Measurements from ENCODE around the gene TMEM127. TPM values are rescaled to one million over a fixed set of nuclear protein-coding genes. Genes with fewer than 3 reads are reported as not detected.
A peak's percentile ranks its signal among the peaks of the same experiment; 100 is the strongest.

TMEM127 gene
- polyA plus RNA-seq, 3 donors: 72.3 to 107 (median 78.5) TPM

DNA sequence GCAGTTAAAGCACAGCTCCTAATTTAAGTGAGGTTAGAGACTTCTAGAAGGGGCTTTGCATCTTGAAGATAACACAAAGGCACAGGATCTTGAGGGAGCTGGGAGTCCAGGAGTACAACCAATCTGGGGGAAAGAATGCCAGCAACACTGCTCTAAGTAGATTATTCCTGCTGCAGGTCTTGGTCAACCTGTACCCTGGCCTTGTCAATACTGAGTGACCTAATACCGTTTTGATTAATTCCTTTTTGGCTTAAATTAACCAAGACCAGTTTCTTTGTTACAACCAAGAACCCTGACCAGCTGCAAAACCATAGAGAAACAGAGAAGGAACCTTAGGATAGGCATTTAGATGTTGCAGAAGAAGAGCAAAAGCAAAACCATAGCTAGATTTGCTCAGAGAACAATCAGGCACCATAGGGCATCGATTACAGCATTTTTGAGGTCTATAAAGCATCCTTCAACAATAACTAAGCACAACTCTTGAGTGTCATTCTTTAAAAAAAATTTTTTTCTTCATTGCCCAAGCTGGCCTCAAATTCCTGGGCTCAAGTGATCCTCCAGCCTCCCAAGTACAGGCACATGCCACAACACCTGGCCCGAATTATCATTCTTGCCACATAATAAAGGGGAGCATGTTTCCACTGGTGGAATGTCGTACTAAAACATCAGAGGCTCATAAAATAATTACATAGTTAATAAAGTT, 63.5 kb downstream of the TMEM127 start:
- H2AFZ ChIP-seq (ENCODE audit: insufficient read depth, low read depth, low read length, poor library complexity, severe bottlenecking): no peak overlapping the region
- H4K20me1 ChIP-seq (ENCODE audit: insufficient read depth, low read length): peaks cover 91% of the 10 kb centered on the region
- H3K27ac ChIP-seq (ENCODE audit: low read depth in 1 of 2, low read length in 2 of 2): peak overlapping the region in 1 of 2 donors; percentile 42
- no peak for DNase-seq
- Mint-ChIP-seq H3K36me3 (peaks cover 13 to 31% of the 10 kb centered on the region in 2 donors), H3K4me1 (peaks cover 83% of the 10 kb centered on the region), H3K27ac (peak overlapping the region in 3 of 7 donors; percentile 17 to 77 (median 32)), H3K9me3 (no peaks in the 10 kb centered on the region), H3K27me3 (ENCODE audit: low read depth in 3 of 3) (peaks cover 0 to 1% (median 0%) of the 10 kb centered on the region in 3 donors), H3K4me3 (no peak overlapping the region)
- H3K4me1 ChIP-seq (ENCODE audit: control insufficient read depth in 1 of 2, insufficient read depth in 2 of 2, low read length in 2 of 2): peaks cover 59 to 69% of the 10 kb centered on the region in 2 donors
- no peak overlapping the region for H3K4me3 ChIP-seq (replicated peaks in 1 of 3; ENCODE audit: low read depth in 2 of 3, low read length in 3 of 3)
- no peak overlapping the region for H3K9ac ChIP-seq (ENCODE audit: insufficient read depth, low read length, poor library complexity, severe bottlenecking)
- H3K79me2 ChIP-seq (ENCODE audit: insufficient read depth, low read length): peaks cover 100% of the 10 kb centered on the region
- no peaks in the 10 kb centered on the region for H3K27me3 ChIP-seq (ENCODE audit: control insufficient read depth in 2 of 2, insufficient read depth in 2 of 2, low read length in 2 of 2)
- H3K36me3 ChIP-seq (replicated peaks in 1 of 2; ENCODE audit: control insufficient read depth in 1 of 2, insufficient read depth in 2 of 2, low read length in 2 of 2): no peaks in the 10 kb centered on the region
- 100% methylated on average over 1 of the region's 4 CpGs for WGBS (ENCODE audit: insufficient coverage)
- H3K4me2 ChIP-seq (replicated peaks; ENCODE audit: extremely low read depth, low read length, poor library complexity, severe bottlenecking): no peak overlapping the region
- H3K9me3 ChIP-seq (replicated peaks in 1 of 2; ENCODE audit: control insufficient read depth in 1 of 2, insufficient read depth in 1 of 2, low read length in 2 of 2): no peaks in the 10 kb centered on the region
- intact Hi-C loops (cut with micrococcal nuclease): no loop called here
- TF ChIP-seq, protein P1, sequence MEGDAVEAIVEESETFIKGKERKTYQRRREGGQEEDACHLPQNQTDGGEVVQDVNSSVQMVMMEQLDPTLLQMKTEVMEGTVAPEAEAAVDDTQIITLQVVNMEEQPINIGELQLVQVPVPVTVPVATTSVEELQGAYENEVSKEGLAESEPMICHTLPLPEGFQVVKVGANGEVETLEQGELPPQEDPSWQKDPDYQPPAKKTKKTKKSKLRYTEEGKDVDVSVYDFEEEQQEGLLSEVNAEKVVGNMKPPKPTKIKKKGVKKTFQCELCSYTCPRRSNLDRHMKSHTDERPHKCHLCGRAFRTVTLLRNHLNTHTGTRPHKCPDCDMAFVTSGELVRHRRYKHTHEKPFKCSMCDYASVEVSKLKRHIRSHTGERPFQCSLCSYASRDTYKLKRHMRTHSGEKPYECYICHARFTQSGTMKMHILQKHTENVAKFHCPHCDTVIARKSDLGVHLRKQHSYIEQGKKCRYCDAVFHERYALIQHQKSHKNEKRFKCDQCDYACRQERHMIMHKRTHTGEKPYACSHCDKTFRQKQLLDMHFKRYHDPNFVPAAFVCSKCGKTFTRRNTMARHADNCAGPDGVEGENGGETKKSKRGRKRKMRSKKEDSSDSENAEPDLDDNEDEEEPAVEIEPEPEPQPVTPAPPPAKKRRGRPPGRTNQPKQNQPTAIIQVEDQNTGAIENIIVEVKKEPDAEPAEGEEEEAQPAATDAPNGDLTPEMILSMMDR (IDR thresholded peaks at IDR 0.05): no peak

DNA sequence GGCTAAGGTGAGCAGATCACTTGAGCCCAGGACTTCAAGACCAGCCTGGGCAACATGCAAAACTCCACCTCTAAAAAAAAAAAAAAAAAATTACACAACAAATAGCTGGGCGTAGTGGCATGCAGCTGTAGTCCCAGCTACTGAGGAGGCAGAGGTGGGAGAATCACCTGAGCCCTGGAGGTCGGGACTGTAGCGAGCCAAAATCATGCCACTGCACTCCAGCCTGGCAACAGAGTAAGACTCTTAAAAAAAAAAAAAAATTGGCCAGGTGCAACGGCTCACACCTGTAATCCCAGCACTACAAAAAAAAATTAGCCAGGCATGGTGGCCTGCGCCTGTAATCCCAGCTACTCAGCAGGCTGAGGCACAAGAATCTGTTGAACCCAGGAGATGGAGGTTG, 64.5 kb downstream of the TMEM127 start:
- Mint-ChIP-seq H3K9me3 (no peaks in the 10 kb centered on the region), H3K4me3 (no peak overlapping the region), H3K27ac (peak overlapping the region in 1 of 7 donors; percentile 45), H3K27me3 (ENCODE audit: low read depth in 3 of 3) (peaks cover 0 to 1% (median 0%) of the 10 kb centered on the region in 3 donors), H3K36me3 (peaks cover 13 to 30% of the 10 kb centered on the region in 2 donors), H3K4me1 (peaks cover 76% of the 10 kb centered on the region)
- TF ChIP-seq, protein P1 (IDR thresholded peaks at IDR 0.05): no peak
- H3K4me2 ChIP-seq (replicated peaks; ENCODE audit: extremely low read depth, low read length, poor library complexity, severe bottlenecking): no peak overlapping the region
- peaks cover 99% of the 10 kb centered on the region for H3K79me2 ChIP-seq (ENCODE audit: insufficient read depth, low read length)
- 100% methylated on average over 2 of the region's 5 CpGs for WGBS (ENCODE audit: insufficient coverage)
- no peak for DNase-seq
- no peak overlapping the region for H2AFZ ChIP-seq (ENCODE audit: insufficient read depth, low read depth, low read length, poor library complexity, severe bottlenecking)
- no peaks in the 10 kb centered on the region for H3K9me3 ChIP-seq (replicated peaks in 1 of 2; ENCODE audit: control insufficient read depth in 1 of 2, insufficient read depth in 1 of 2, low read length in 2 of 2)
- H3K4me3 ChIP-seq (replicated peaks in 1 of 3; ENCODE audit: low read depth in 2 of 3, low read length in 3 of 3): no peak overlapping the region
- no peak overlapping the region for H3K9ac ChIP-seq (ENCODE audit: insufficient read depth, low read length, poor library complexity, severe bottlenecking)
- H3K27me3 ChIP-seq (ENCODE audit: control insufficient read depth in 2 of 2, insufficient read depth in 2 of 2, low read length in 2 of 2): no peaks in the 10 kb centered on the region
- peak overlapping the region in 1 of 2 donors; percentile 42 for H3K27ac ChIP-seq (ENCODE audit: low read depth in 1 of 2, low read length in 2 of 2)
- H3K36me3 ChIP-seq (replicated peaks in 1 of 2; ENCODE audit: control insufficient read depth in 1 of 2, insufficient read depth in 2 of 2, low read length in 2 of 2): no peaks in the 10 kb centered on the region
- peaks cover 94% of the 10 kb centered on the region for H4K20me1 ChIP-seq (ENCODE audit: insufficient read depth, low read length)
- intact Hi-C loops (cut with micrococcal nuclease): no loop called here
- H3K4me1 ChIP-seq (ENCODE audit: control insufficient read depth in 1 of 2, insufficient read depth in 2 of 2, low read length in 2 of 2): peaks cover 52 to 59% of the 10 kb centered on the region in 2 donors

Measured in CD14-positive monocyte (primary cell).